SK-N-SH (cell line): ENCODE measurements around the gene SPINK13. TPM values are rescaled to one million over a fixed set of nuclear protein-coding genes. Genes with fewer than 3 reads are reported as not detected.

Source experiments
- CTCF ChIA-PET: fragments of 300-600, 350-600 bp; formaldehyde crosslinking; extraction: SDS; loops from one replicate; lab custom pipeline; 2021; lab: Yijun Ruan, JAX
- POLR2A ChIA-PET: fragments of 350-600 bp; sonication (Branson Sonifier 250); formaldehyde crosslinking; extraction: SDS; loops from one replicate; lab custom pipeline; 2020; ENCODE audit warnings: antibody characterized with exemption, inconsistent platforms; lab: Yijun Ruan, JAX
- DNase-seq: peaks from one replicate; pipeline ENCODE4 v3.0.0; 2012
- H2AFZ ChIP-seq: fragments of 200-600 bp; sonication (generic); 2 replicates; pipeline ENCODE4 v1.8.1; 2016; ENCODE audit warnings: antibody characterized with exemption, mild to moderate bottlenecking, low read depth
- H3F3A ChIP-seq: fragments of 200-600 bp; sonication (generic); replicated peaks from 2 replicates; pipeline ENCODE3; 2016; ENCODE audit warnings: antibody characterized with exemption, mild to moderate bottlenecking; ENCODE audit not compliant: insufficient read depth
- H3K27ac ChIP-seq, 2 experiments: fragments of 200-500 bp in 1 of 2; fragments of 200-600 bp in 1 of 2; sonication (Bioruptor generic) in 1 of 2; sonication (generic), shearing (Covaris generic) in 1 of 2; 2 replicates each; pipeline versions ENCODE4 v1.5.1 to v1.6.1; 2014 to 2016; ENCODE audit warnings: low read depth in 2 of 2, inconsistent platforms in 1 of 2, low read length in 1 of 2, mild to moderate bottlenecking in 1 of 2, mixed read lengths in 1 of 2
- H3K27me3 ChIP-seq: fragments of 200-600 bp; sonication (generic), shearing (Covaris generic); 2 replicates; pipeline ENCODE4 v1.6.1; 2016; ENCODE audit warnings: mixed run types; ENCODE audit not compliant: insufficient read depth
- H3K36me3 ChIP-seq, 2 experiments: fragments of 200-500 bp in 1 of 2; fragments of 200-600 bp in 1 of 2; sonication (Bioruptor generic) in 1 of 2; sonication (generic) in 1 of 2; replicated peaks in 1 of 2; 2 replicates each; pipeline versions ENCODE3 to v1.5.1; 2014 to 2016; ENCODE audit warnings: low read length in 1 of 2, mild to moderate bottlenecking in 1 of 2; ENCODE audit not compliant: insufficient read depth in 2 of 2, control insufficient read depth in 1 of 2
- H3K4me1 ChIP-seq, 2 experiments: fragments of 200-500 bp in 1 of 2; fragments of 200-600 bp in 1 of 2; sonication (Bioruptor generic) in 1 of 2; sonication (generic), shearing (Covaris generic) in 1 of 2; 2 replicates each; pipeline versions ENCODE4 v1.5.1 to v1.6.1; 2014 to 2016; ENCODE audit warnings: low read depth in 1 of 2, low read length in 1 of 2, mixed run types in 1 of 2; ENCODE audit not compliant: insufficient read depth in 2 of 2, control insufficient read depth in 1 of 2
- H3K4me2 ChIP-seq: fragments of 200-600 bp; sonication (generic), shearing (Covaris generic); 2 replicates; pipeline ENCODE4 v1.6.1; 2017; ENCODE audit warnings: mixed run types
- H3K4me3 ChIP-seq, 2 experiments: fragments of 200-500 bp in 1 of 2; fragments of 200-600 bp in 1 of 2; sonication (Bioruptor generic) in 1 of 2; sonication (generic), shearing (Covaris generic) in 1 of 2; 2 replicates each; pipeline versions ENCODE4 v1.5.1 to v1.8.1; 2014 to 2016; ENCODE audit warnings: low read depth in 2 of 2, inconsistent platforms in 1 of 2, low read length in 1 of 2, mild to moderate bottlenecking in 1 of 2, mixed read lengths in 1 of 2, moderate library complexity in 1 of 2
- H3K79me2 ChIP-seq: fragments of 200-600 bp; sonication (generic); 2 replicates; pipeline ENCODE4 v1.8.1; 2017; ENCODE audit warnings: mild to moderate bottlenecking; ENCODE audit not compliant: insufficient read depth
- H3K9ac ChIP-seq: fragments of 200-600 bp; sonication (generic); 2 replicates; pipeline ENCODE4 v1.6.1; 2017; ENCODE audit warnings: mixed run types
- H3K9me2 ChIP-seq: fragments of 200-600 bp; sonication (generic); 2 replicates; pipeline ENCODE4 v1.6.1; 2017; ENCODE audit warnings: mixed run types
- H3K9me3 ChIP-seq: fragments of 200-600 bp; sonication (generic); 2 replicates; pipeline ENCODE4 v1.6.1; 2017; ENCODE audit warnings: mixed run types, mild to moderate bottlenecking, moderate library complexity
- H4K20me1 ChIP-seq: fragments of 200-600 bp; sonication (generic); 2 replicates; pipeline ENCODE4 v1.6.1; 2017; ENCODE audit warnings: mild to moderate bottlenecking, mixed run types; ENCODE audit not compliant: insufficient read depth
- CTCF ChIP-seq: fragments of 200-600 bp; sonication (generic); IDR thresholded peaks from 2 replicates; pipeline ENCODE4 v1.6.1; 2017; ENCODE audit warnings: antibody characterized with exemption, mild to moderate bottlenecking, moderate library complexity
- ELF1 ChIP-seq: IDR thresholded peaks from 2 replicates; pipeline ENCODE4 v1.4.0; 2012
- FOXM1 ChIP-seq: IDR thresholded peaks from 2 replicates; pipeline ENCODE4 v1.4.0; 2012; ENCODE audit warnings: low read depth, mild to moderate bottlenecking
- JUND ChIP-seq: IDR thresholded peaks from 2 replicates; pipeline ENCODE4 v1.4.0; 2012
- MXI1 ChIP-seq: IDR thresholded peaks from 2 replicates; pipeline ENCODE4 v1.6.1; 2012; ENCODE audit warnings: mild to moderate bottlenecking, low read depth, low read length, improper control_type of control experiment
- NFIC ChIP-seq: IDR thresholded peaks from 2 replicates; pipeline ENCODE4 v1.4.0; 2012; ENCODE audit warnings: borderline replicate concordance
- NRF1 ChIP-seq: IDR thresholded peaks from 2 replicates; pipeline ENCODE4 v1.6.1; 2012; ENCODE audit warnings: low read depth, mild to moderate bottlenecking, low read length
- PBX3 ChIP-seq: IDR thresholded peaks from 2 replicates; pipeline ENCODE4; 2012
- RAD21 ChIP-seq: IDR thresholded peaks from 2 replicates; pipeline ENCODE4 v1.6.1; 2012; ENCODE audit warnings: mild to moderate bottlenecking, low read length
- RFX5 ChIP-seq: IDR thresholded peaks from 2 replicates; pipeline ENCODE4 v1.6.1; 2012; ENCODE audit warnings: mild to moderate bottlenecking, improper control_type of control experiment, low read length
- TAF1 ChIP-seq: IDR thresholded peaks from 2 replicates; pipeline ENCODE4 v1.6.1; 2012; ENCODE audit warnings: low read depth, mild to moderate bottlenecking, low read length, moderate library complexity, borderline replicate concordance
- TCF12 ChIP-seq: IDR thresholded peaks from 2 replicates; pipeline ENCODE4 v1.4.0; 2012
- TEAD4 ChIP-seq: IDR thresholded peaks from 2 replicates; pipeline ENCODE4 v1.4.0; 2012; ENCODE audit warnings: mild to moderate bottlenecking, borderline replicate concordance; ENCODE audit not compliant: insufficient read depth
- USF1 ChIP-seq: IDR thresholded peaks from 2 replicates; pipeline ENCODE4 v1.4.0; 2012; ENCODE audit warnings: low read depth, borderline replicate concordance
- ZBTB33 ChIP-seq: IDR thresholded peaks from 2 replicates; pipeline ENCODE4 v1.4.0; 2012; ENCODE audit warnings: low read depth, borderline replicate concordance
- WGBS: methylation state at CpG from one replicate; pipeline ENCODE4 v1.1.6; 2017; ENCODE audit warnings: low lambda C conversion rate; 5-methylcytosine and 5-hydroxymethylcytosine counted together
- polyA plus RNA-seq, 3 experiments: library from polyadenylated mRNA; depleted of rRNA; stranded (reverse); fragments of >200 nt; gene quantifications; 2 replicates each; pipeline ENCODE4 v1.2.3, GENCODE V29; 2012
- small RNA-seq, 7 experiments: library from RNA; depleted of rRNA; stranded (forward); fragments of <200 nt; gene quantifications; one replicate each; pipeline ENCODE3, GENCODE V24; 2012

The SPINK13 gene
- polyA plus RNA-seq, 1 of the 3 experiments (the other 2 are of a cell fraction), result not detected

GRCh38 chr5:148333262-148333849, 64.8 kb downstream of the SPINK13 start (continued):
- TF ChIP-seq PBX3, result no peak
- TF ChIP-seq TCF12, result no peak

- no peaks in the 10 kb centered on the region for H3K9me3 ChIP-seq
- no peaks in the 10 kb centered on the region for H3K9me2 ChIP-seq
- no peak within 1 kb of the TSS for H2AFZ ChIP-seq
- no peak within 1 kb of the TSS for H3K27ac ChIP-seq
- no peaks in the 10 kb centered on the region for H3K36me3 ChIP-seq
- 19% methylated on average over 3 of the region's 3 CpGs for WGBS
- H3K4me3 ChIP-seq, result no peak within 1 kb of the TSS
- H3K9ac ChIP-seq, result no peak within 1 kb of the TSS
- TF ChIP-seq CTCF (no peak), TEAD4 (no peak), NRF1 (no peak), ELF1 (no peak), NFIC (no peak), JUND (no peak), MXI1 (no peak), ZBTB33 (no peak), RFX5 (no peak), FOXM1 (no peak), RAD21 (no peak), TAF1 (no peak), USF1 (no peak)
- ChIA-PET POLR2A (no interaction called here), CTCF (interaction anchor here (0.9 kb wide), 1 partner anchor 779 kb away, joined by 3 read pairs; no protein-coding TSS in a partner anchor)
- no peaks in the 10 kb centered on the region for H4K20me1 ChIP-seq
- no peaks in the 10 kb centered on the region for H3F3A ChIP-seq
- no peaks in the 10 kb centered on the region for H3K27me3 ChIP-seq
- H3K4me1 ChIP-seq, result no peaks in the 10 kb centered on the region
- no peak within 1 kb of the TSS for H3K4me2 ChIP-seq
- DNase-seq, result no peak
- H3K79me2 ChIP-seq, result no peaks in the 10 kb centered on the region
Observed at GRCh38 chr5:148335259-148335658, 66.7 kb downstream of the SPINK13 start, which contains the start of gene SPINK9. Gene SPINK9 (plus strand): TSS chr5:148335559. CDS start chr5:148335614, 55 bp downstream.

Small RNAs within 50 kb of the gene (small RNA-seq; reads per million reads assigned to genes)
- 0 reads per million in 7 experiments for gene HMGN1P16

Other genes starting within 250 kb of the SPINK13 start
- gene SPINK5, start 204.8 kb upstream of the SPINK13 start, polyA plus RNA-seq (2012; rRNA removed), result not detected in 2 replicates
- gene SPINK14, start 100.2 kb upstream of the SPINK13 start, polyA plus RNA-seq (2012; rRNA removed), result not detected in 2 replicates
- not detected in 2 replicates for gene SPINK6, start 65.8 kb upstream of the SPINK13 start, polyA plus RNA-seq (2012; rRNA removed)
- not detected in 2 replicates for gene MARCOL, start 30.3 kb upstream of the SPINK13 start, polyA plus RNA-seq (2012; rRNA removed)
- gene SPINK7, start 43.6 kb downstream of the SPINK13 start, polyA plus RNA-seq (2012; rRNA removed), result not detected in 2 replicates
- not detected in 2 replicates for gene SPINK9, start 66.8 kb downstream of the SPINK13 start, polyA plus RNA-seq (2012; rRNA removed)
- gene FBXO38, start 115.2 kb downstream of the SPINK13 start, polyA plus RNA-seq (2012; rRNA removed), result 15.3 and 15.5 TPM in 2 replicates